ENCODE data around the gene CDH16.

Gene CDH16

GRCh38 chr16:66895689-66895979 is 23.1 kb downstream of the CDH16 start:
- no peak for DNase-seq (ENCODE audit: low read depth)

GRCh38 chr16:66894948-66895688 is 23.6 kb downstream of the CDH16 start:
- DNase-seq (ENCODE audit: low read depth): peak; percentile 62

GRCh38 chr16:66894055-66894454 is 24.6 kb downstream of the CDH16 start:
- no peak for DNase-seq (ENCODE audit: low read depth)

GRCh38 chr16:66891797-66892196 is 26.9 kb downstream of the CDH16 start:
- DNase-seq (ENCODE audit: low read depth): no peak

- no peak for DNase-seq (ENCODE audit: low read depth)
Observed at GRCh38 chr16:66891360-66891759, 27.3 kb downstream of the CDH16 start.

- no peak for DNase-seq (ENCODE audit: low read depth)
Observed at GRCh38 chr16:66890799-66891198, 27.9 kb downstream of the CDH16 start.

- no peak for DNase-seq (ENCODE audit: low read depth)
Observed at GRCh38 chr16:66889622-66890021, 29.1 kb downstream of the CDH16 start.

- DNase-seq (ENCODE audit: low read depth): no peak
Observed at GRCh38 chr16:66888647-66889615, 29.8 kb downstream of the CDH16 start.

GRCh38 chr16:66886914-66887313 is 31.8 kb downstream of the CDH16 start:
- DNase-seq (ENCODE audit: low read depth): no peak

GRCh38 chr16:66886321-66886720 is 32.4 kb downstream of the CDH16 start:
- no peak for DNase-seq (ENCODE audit: low read depth)

GRCh38 chr16:66885491-66885890 is 33.2 kb downstream of the CDH16 start:
- no peak for DNase-seq (ENCODE audit: low read depth)

- DNase-seq (ENCODE audit: low read depth): no peak
Observed at GRCh38 chr16:66882702-66883101, 36.0 kb downstream of the CDH16 start.

GRCh38 chr16:66881964-66882508 is 36.6 kb downstream of the CDH16 start:
- DNase-seq (ENCODE audit: low read depth): no peak

- DNase-seq (ENCODE audit: low read depth): no peak
Observed at GRCh38 chr16:66881560-66881959, 37.1 kb downstream of the CDH16 start.

- no peak for DNase-seq (ENCODE audit: low read depth)
Observed at GRCh38 chr16:66881014-66881417, 37.7 kb downstream of the CDH16 start.

- peak; percentile 81 for DNase-seq (ENCODE audit: low read depth)
Observed at GRCh38 chr16:66880288-66881013, 38.2 kb downstream of the CDH16 start, which contains the start of gene PDP2. TSS of gene PDP2 (plus strand) at chr16:66880515. CDS start at chr16:66884285, 3,770 bp downstream.

GRCh38 chr16:66878067-66878466 is 40.6 kb downstream of the CDH16 start:
- DNase-seq (ENCODE audit: low read depth): no peak

GRCh38 chr16:66874079-66874775 is 44.5 kb downstream of the CDH16 start:
- DNase-seq (ENCODE audit: low read depth): peak; percentile 27

GRCh38 chr16:66873685-66874055 is 45.0 kb downstream of the CDH16 start:
- DNase-seq (ENCODE audit: low read depth): no peak

GRCh38 chr16:66872943-66873684 is 45.6 kb downstream of the CDH16 start:
- peak; percentile 93 for DNase-seq (ENCODE audit: low read depth)

GRCh38 chr16:66872559-66872942 is 46.1 kb downstream of the CDH16 start:
- no peak for DNase-seq (ENCODE audit: low read depth)

Data from fibroblast of the conjunctiva (primary cell).